GM19023 (cell line): ENCODE results near the gene DMKN.
"Not testable (repeated sequence)": the region's sequence is repeated elsewhere in the genome, so short reads cannot be mapped to it uniquely, and the experiment has no call there.

Source experiments
- ATAC-seq: cut with Tn5 transposase; IDR thresholded peaks from one replicate; pipeline ENCODE4 v1.9.1; 2021; ENCODE audit warnings: mild to moderate bottlenecking, moderate library complexity; ENCODE audit not compliant: unreplicated experiment

Gene DMKN

DNA sequence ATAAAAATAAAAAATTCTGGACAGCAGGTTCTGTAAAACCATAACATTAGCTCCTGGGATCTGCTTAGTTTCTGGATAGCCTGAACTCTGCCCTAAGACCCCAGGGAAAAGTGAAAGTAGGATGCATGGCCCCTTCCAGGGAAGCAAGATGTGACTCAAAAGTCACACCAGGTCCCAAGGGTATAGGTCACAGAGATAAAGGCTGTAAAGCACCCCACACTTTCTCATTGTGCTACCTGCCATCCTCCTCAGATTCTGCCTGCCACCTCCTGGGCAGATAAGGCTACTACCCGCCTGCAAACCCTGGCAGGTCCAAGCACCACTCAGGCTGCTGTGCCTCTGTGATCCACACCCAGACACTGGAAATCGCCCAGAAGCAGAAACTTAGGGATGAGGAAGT lies 44.8 kb downstream of the DMKN start:
- peak; percentile 62 for ATAC-seq

- ATAC-seq, result no peak
Measured at GRCh38 chr19:35466259-35466658, 47.2 kb downstream of the DMKN start.

GRCh38 chr19:35462956-35463355 lies 50.5 kb downstream of the DMKN start:
- ATAC-seq, result not testable (repeated sequence)

DNA sequence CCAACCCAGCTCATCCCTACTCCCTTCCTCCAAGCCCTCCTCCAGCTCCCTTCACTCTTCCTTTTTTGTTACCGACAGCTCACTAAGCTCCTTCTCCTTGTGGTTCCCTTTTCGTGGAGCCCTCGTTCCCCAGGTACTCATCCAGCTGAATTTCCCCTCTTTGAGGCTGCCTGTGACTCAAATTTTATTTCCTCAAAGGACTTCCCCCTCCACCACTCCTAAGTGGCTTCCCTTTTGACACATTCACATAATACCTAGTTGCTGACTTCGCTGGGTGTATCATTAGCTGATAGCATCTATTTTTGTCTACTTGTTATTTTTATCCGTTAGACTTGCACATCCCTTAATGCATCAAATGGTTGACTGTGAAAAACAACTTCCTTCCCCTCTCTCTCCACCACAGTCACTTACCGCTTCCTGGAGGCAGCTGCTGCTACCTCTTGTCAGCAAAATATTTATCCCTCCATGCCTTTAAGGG lies 50.9 kb downstream of the DMKN start:
- peak; percentile 59 for ATAC-seq

DNA sequence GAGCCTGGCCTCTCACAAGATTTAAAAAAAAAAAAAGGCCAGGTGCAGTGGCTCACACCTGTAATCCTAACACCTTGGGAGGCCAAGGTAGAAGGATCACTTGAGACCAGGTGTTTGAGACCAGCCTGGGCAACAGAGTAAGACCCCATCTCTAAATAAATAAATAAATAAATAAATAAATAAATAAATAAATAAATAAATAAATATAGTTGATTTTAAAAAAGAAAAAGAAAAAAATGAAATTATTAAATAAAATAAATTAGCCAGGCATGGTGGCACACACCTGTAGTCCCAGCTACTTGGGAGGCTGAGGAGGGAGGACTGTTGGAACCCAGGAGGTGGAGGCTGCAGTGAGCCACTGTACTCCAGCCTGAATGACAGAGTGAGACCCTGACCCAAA lies 51.7 kb downstream of the DMKN start:
- not testable (repeated sequence) for ATAC-seq

DNA sequence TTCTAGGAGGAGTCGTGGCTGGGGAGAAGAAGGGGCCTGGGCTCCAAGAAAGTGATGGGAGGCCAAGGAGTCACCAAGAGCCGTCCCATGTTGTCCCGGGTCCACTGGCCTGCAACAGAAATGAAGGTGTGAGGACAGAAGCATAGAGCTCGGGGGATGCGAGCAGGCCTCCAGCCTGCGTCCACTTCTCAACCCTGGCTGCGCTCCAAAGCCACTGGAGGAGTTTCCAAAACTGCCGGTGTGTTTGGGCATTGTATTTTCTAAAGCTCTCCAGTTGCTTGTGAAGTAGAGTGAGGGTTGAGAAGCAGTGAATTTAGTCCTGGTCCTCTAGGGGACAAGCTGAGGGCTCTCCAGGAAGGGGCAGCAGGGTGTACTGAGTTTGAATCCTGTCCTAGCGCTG lies 52.4 kb downstream of the DMKN start:
- no peak for ATAC-seq

DNA sequence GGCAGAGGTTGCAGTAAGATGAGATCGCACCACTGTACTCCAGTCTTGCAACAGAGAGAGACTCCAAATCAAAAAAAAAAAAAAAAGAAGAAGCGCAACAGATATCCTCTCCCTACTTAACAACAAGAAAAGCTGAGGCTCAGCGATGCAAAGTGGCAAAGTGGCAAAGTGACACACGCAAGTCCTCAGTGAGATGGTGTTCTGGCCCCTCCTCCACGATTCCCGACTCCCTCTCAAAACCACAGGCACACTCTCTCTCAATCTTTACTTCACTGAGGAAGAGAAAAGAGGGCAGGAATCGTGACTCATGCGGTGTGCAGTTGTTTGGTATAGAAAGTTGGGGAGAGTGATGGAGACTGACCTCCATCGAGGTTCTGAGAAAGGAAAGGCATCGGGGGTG lies 52.8 kb downstream of the DMKN start:
- no peak for ATAC-seq

- ATAC-seq, result no peak
Measured at GRCh38 chr19:35459414-35460082, 53.9 kb downstream of the DMKN start.

DNA sequence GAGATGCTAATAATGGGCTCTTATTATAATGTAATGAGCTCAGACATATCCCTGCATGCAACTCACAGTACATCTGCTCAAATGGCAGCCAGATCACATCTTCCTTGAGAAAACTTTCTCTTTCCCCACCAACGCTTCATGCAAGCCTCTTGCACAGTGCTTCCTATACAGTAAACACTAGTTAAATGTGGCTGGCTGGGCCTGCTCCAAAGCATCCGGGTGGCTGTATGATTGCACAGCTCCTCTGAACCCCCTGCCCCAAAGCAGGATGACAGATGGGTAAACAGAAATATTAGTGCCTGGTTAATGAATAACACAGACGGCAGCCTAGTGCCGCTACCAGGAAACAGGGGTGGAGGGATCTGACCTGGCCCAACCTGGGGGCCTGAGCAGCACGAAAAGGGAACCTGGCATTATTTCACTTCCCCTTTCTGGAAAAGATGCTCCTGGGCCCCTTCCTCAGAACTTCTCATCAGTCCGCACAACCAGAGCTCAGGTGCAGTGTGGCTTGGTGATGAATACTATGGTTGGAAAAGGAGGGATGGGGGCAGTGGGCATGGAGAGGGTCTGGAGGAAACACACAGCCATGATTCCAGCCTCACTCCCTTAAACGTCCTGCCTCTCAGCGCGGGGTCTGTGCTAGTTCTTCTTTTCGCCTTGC lies 54.6 kb downstream of the DMKN start:
- ATAC-seq, result no peak

DNA sequence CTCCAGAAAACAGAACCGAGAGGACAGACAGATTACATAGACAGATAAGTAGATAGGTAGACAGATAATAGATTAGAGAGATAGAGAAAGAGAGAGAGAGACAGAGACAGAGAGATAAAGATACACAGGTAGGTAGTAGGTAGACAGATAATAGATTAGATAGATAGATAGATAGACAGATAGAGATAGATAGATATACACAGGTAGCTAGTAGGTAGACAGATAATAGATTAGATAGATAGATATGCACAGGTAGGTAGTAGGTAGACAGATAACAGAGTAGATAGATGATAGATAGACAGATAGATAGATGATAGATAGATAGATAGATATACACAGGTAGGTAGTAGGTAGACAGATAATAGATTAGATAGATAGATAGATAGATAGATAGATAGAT lies 55.3 kb downstream of the DMKN start:
- no peak for ATAC-seq

- ATAC-seq, result no peak
Measured at GRCh38 chr19:35457173-35457572, 56.3 kb downstream of the DMKN start.

DNA sequence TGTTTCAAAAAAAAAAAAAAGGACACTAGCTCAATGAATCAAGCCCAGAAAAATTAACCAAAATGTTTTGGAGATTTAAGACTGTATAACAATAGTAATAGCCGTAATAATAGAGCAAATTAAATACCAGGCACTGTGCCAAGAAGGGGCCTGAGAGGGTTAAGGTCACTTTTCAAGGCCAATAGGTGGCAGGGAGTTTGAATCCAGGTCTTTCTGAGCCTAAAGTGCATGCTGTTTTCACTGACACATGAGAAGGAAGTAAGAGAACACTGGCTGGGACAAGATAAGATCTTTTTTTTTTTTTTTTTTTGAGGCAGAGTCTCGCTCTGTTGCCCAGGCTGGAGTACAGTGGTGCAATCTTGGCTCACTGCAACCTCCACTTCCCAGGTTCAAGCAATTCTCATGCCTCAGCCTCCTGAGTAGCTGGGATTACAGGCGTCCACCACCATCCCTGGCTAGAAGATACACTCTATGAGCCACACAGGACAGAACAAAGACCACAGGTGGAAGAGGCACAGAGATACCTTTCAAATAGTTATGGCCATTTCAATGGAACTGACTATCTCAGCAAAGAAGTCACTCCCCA lies 57.7 kb downstream of the DMKN start:
- ATAC-seq, result no peak

- ATAC-seq, result no peak
Measured at GRCh38 chr19:35454663-35455062, 58.8 kb downstream of the DMKN start.

- ATAC-seq, result no peak
Measured at GRCh38 chr19:35451338-35452096, 61.9 kb downstream of the DMKN start.

DNA sequence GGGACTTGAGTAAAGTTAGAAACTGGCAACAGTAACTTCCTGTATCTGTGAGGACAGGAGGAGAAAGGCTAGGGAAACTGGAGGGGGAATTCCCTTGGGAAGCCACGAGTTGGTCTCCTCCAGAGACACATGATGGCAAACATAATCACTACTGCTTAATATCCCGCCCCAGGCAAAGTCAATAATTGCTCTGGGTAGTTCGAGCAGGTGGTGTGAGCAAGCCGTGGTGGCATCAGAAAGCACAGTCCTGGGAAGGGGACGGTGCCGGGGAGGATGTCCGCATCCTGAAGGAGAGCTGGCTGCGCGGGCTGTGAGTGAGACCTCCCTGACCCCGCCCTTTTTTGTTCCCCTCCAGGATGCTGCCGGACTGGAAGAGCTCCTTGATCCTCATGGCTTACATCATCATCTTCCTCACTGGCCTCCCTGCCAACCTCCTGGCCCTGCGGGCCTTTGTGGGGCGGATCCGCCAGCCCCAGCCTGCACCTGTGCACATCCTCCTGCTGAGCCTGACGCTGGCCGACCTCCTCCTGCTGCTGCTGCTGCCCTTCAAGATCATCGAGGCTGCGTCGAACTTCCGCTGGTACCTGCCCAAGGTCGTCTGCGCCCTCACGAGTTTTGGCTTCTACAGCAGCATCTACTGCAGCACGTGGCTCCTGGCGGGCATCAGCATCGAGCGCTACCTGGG lies 63.9 kb downstream of the DMKN start:
- no peak for ATAC-seq

GRCh38 chr19:35447606-35448469 lies 65.6 kb downstream of the DMKN start, which contains the start of gene FFAR2:
Gene FFAR2 (plus strand): TSS chr19:35448257. CDS start chr19:35449715, 1,458 bp downstream.
- ATAC-seq, result no peak
